DND-41 (cell line): ENCODE measurements around the gene MACROD1.

Experiments used
- ATAC-seq: fragments of 200-7000 bp; cut with Tn5 transposase; 3 replicates; pipeline ENCODE4 v1.9.1; 2021; ENCODE audit warnings: low read depth; ENCODE audit not compliant: insufficient read depth
- DNase-seq: peaks from one replicate; pipeline ENCODE4 v3.0.0-alpha.2; 2020
- H2AFZ ChIP-seq: 2 replicates; pipeline ENCODE4 v1.6.0; 2012; ENCODE audit warnings: low read depth, low read length
- H3K27ac ChIP-seq: 2 replicates; pipeline ENCODE4 v1.5.1; 2012; ENCODE audit warnings: low read length, inconsistent platforms
- H3K27me3 ChIP-seq: fragments of 200-600 bp; sonication (generic); 2 replicates; pipeline ENCODE4 v1.6.0; 2012; ENCODE audit warnings: low read length, mild to moderate bottlenecking, inconsistent platforms; ENCODE audit not compliant: insufficient read depth, poor library complexity
- H3K36me3 ChIP-seq: 2 replicates; pipeline ENCODE4 v1.5.1; 2012; ENCODE audit warnings: low read length, inconsistent platforms; ENCODE audit not compliant: insufficient read depth
- H3K4me1 ChIP-seq: 2 replicates; pipeline ENCODE4 v1.5.1; 2012; ENCODE audit warnings: mild to moderate bottlenecking, low read length; ENCODE audit not compliant: insufficient read depth
- H3K4me2 ChIP-seq: 2 replicates; pipeline ENCODE4 v1.6.0; 2012; ENCODE audit warnings: mild to moderate bottlenecking, moderate library complexity, low read length, inconsistent platforms; ENCODE audit not compliant: insufficient read depth
- H3K4me3 ChIP-seq, 2 experiments: fragments of 200-600 bp in 1 of 2; shearing (Covaris generic) in 1 of 2; 2 replicates each; pipeline ENCODE4 v1.5.1; 2012 to 2016; ENCODE audit warnings: inconsistent platforms in 2 of 2, low read length in 2 of 2, mild to moderate bottlenecking in 2 of 2, low read depth in 1 of 2, moderate library complexity in 1 of 2
- H3K79me2 ChIP-seq: 2 replicates; pipeline ENCODE4 v1.6.0; 2012; ENCODE audit warnings: low read length, inconsistent platforms; ENCODE audit not compliant: insufficient read depth
- H3K9ac ChIP-seq: 2 replicates; pipeline ENCODE4 v1.6.0; 2012; ENCODE audit warnings: low read depth, mild to moderate bottlenecking, inconsistent platforms, low read length, moderate library complexity
- H3K9me3 ChIP-seq: 2 replicates; pipeline ENCODE4 v1.5.1; 2012; ENCODE audit warnings: low read length, moderate library complexity, mild to moderate bottlenecking, inconsistent platforms; ENCODE audit not compliant: insufficient read depth, severe bottlenecking
- H4K20me1 ChIP-seq: 2 replicates; pipeline ENCODE4 v1.6.0; 2012; ENCODE audit warnings: low read length; ENCODE audit not compliant: insufficient read depth
- EZH2 ChIP-seq: IDR thresholded peaks from 3 replicates; pipeline ENCODE4 v1.6.1; 2012; ENCODE audit warnings: borderline replicate concordance, low read depth, mild to moderate bottlenecking, moderate library complexity, low read length, inconsistent platforms; ENCODE audit not compliant: severe bottlenecking
- TF ChIP-seq, protein P1 (sequence below): IDR thresholded peaks from 2 replicates; pipeline ENCODE4 v1.5.1; 2012; ENCODE audit warnings: borderline replicate concordance, low read length, moderate library complexity, mild to moderate bottlenecking; ENCODE audit not compliant: poor library complexity, severe bottlenecking; ENCODE audit errors: extremely low read depth

Gene MACROD1

DNA sequence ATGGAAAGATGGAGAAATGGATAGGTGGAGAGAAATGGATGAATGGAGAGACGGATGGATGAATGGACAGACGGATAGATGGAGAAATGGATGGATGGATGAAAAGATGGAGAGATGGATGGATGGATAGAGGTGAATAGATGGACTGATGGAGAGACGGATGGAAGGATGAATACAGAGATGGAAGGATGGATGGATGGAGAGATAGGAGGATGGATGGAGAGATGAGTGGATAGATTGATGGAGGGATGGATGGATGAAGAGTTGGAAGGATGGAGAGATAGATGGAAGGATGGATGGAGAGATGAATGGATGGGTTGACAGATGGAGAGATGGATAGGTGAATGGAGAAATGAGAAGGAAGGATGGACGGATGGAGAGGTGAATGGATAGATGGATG is 66.5 kb downstream of the MACROD1 start:
- TF ChIP-seq EZH2: no peak
- TF ChIP-seq, protein P1, sequence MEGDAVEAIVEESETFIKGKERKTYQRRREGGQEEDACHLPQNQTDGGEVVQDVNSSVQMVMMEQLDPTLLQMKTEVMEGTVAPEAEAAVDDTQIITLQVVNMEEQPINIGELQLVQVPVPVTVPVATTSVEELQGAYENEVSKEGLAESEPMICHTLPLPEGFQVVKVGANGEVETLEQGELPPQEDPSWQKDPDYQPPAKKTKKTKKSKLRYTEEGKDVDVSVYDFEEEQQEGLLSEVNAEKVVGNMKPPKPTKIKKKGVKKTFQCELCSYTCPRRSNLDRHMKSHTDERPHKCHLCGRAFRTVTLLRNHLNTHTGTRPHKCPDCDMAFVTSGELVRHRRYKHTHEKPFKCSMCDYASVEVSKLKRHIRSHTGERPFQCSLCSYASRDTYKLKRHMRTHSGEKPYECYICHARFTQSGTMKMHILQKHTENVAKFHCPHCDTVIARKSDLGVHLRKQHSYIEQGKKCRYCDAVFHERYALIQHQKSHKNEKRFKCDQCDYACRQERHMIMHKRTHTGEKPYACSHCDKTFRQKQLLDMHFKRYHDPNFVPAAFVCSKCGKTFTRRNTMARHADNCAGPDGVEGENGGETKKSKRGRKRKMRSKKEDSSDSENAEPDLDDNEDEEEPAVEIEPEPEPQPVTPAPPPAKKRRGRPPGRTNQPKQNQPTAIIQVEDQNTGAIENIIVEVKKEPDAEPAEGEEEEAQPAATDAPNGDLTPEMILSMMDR: no peak
- H3K4me2 ChIP-seq: no peak overlapping the region
- H3K36me3 ChIP-seq: no peaks in the 10 kb centered on the region
- H3K79me2 ChIP-seq: no peaks in the 10 kb centered on the region
- ATAC-seq (no peak), DNase-seq (no peak)
- H3K27ac ChIP-seq: no peak overlapping the region
- peaks cover 53% of the 10 kb centered on the region for H4K20me1 ChIP-seq
- H3K9me3 ChIP-seq: no peaks in the 10 kb centered on the region
- H3K4me3 ChIP-seq: no peak overlapping the region
- no peaks in the 10 kb centered on the region for H3K27me3 ChIP-seq
- H3K4me1 ChIP-seq: no peaks in the 10 kb centered on the region
- no peak overlapping the region for H2AFZ ChIP-seq
- H3K9ac ChIP-seq: no peak overlapping the region

DNA sequence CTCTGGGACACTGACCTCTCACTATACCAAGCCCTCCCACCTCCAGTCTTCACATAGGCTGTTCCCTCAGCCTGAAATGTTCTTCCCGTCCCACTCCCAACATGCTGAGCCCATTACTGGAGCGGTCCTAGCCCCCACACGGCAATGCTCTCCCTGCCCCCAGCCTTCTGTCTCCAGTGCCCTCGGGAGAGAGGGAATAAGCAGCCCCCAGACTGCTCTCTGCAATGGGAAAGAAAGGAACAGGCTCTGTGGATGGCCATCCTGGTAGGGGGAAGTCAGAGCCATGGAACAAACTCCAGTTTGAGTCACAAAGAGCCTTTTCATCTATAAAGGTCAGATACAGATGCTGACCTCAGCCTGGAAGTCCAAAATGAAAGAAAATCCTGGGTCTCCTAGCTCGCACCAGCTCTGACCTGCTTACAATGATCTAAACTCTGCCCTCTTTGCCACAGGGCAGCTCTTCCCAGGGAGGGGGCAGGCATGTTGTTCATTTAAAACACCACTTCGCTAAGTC is 67.5 kb downstream of the MACROD1 start:
- no peak overlapping the region for H3K9ac ChIP-seq
- peaks cover 44% of the 10 kb centered on the region; the same call in 1 of the 2 replicates for H4K20me1 ChIP-seq
- no peaks in the 10 kb centered on the region for H3K79me2 ChIP-seq
- ATAC-seq (no peak), DNase-seq (no peak)
- no peak overlapping the region for H3K27ac ChIP-seq
- no peaks in the 10 kb centered on the region for H3K36me3 ChIP-seq
- H3K4me1 ChIP-seq: no peaks in the 10 kb centered on the region
- no peak overlapping the region for H3K4me3 ChIP-seq
- H3K4me2 ChIP-seq: no peak overlapping the region
- H2AFZ ChIP-seq: no peak overlapping the region
- TF ChIP-seq EZH2: no peak
- TF ChIP-seq, protein P1: no peak
- no peaks in the 10 kb centered on the region for H3K9me3 ChIP-seq
- H3K27me3 ChIP-seq: no peaks in the 10 kb centered on the region

DNA sequence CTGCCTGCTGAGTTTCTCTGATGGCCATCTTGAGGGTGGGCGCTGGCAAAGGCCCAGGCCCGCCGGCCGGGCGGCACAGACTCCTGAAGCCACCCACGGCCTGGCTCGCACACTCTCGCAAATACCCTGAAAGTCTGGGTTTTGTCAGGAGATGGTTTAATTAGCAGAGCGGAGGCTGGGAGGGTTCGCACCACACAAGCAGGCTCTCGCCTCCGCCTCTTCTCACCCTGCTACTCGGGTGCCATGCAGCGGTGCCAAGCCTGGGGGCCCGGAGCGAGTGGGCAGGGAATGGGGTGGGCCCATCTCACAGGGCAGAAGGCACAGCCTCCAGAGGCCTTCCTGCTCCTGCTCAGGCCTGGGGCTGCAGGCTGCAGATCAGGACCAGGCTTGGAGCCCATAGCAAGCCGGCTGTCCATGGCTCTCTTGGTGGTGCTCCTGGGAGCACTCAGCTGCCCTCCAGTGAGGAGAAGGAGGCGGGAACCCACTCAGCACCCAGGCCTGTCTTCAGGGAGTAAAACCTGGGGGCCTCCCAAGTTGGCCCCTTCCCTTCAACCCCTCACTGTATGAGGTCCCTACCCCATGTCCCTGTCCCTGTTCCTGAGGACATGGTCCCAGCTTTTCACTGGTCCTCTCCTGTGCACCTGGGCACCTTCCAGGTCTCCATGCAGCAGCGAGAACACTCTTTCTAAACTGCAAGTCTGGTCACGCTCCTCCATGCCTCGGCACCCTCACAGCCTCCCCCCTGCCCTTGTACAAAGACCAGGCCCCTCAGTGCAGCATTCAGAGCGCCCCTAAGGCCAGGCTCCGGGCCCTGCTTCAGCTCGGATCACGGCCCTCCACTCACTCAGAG is 68.2 kb downstream of the MACROD1 start:
- no peak for DNase-seq
- H3K9me3 ChIP-seq: no peaks in the 10 kb centered on the region
- H3K36me3 ChIP-seq: no peaks in the 10 kb centered on the region
- no peak overlapping the region for H3K9ac ChIP-seq
- no peaks in the 10 kb centered on the region for H3K27me3 ChIP-seq
- TF ChIP-seq, protein P1: no peak
- no peak for TF ChIP-seq EZH2
- H3K4me2 ChIP-seq: no peak overlapping the region
- H3K4me3 ChIP-seq: no peak overlapping the region
- H2AFZ ChIP-seq: no peak overlapping the region
- no peak overlapping the region for H3K27ac ChIP-seq
- no peaks in the 10 kb centered on the region for H3K4me1 ChIP-seq
- no peak for ATAC-seq
- peaks cover 41% of the 10 kb centered on the region; the same call in 1 of the 2 replicates for H4K20me1 ChIP-seq
- H3K79me2 ChIP-seq: no peaks in the 10 kb centered on the region
